Gastrocnemius medialis (tissue), 4 donors: Measurements from ENCODE around the gene GLT8D1. TPM values are rescaled to one million over a fixed set of nuclear protein-coding genes. Genes with fewer than 3 reads are reported as not detected.

ENCODE experiments used
- ATAC-seq, 2 donors: fragments of 150-250 bp; one replicate each; pipeline ENCODE4 v1.9.1; 2016
- DNase-seq, 2 donors: peaks; one replicate each; pipeline ENCODE4 v3.0.0-alpha.2; 2019
- H3K27ac ChIP-seq, 4 donors: fragments of 200-600 bp; sonication (generic); 1 replicate in 1 of 4; 2 replicates in 3 of 4; pipeline ENCODE4 v1.5.1; 2016 to 2018; ENCODE audit warnings: mild to moderate bottlenecking in 2 of 4, moderate library complexity in 1 of 4
- H3K27me3 ChIP-seq, 3 donors: fragments of 200-600 bp; sonication (generic) in 2 of 3; 1 replicate in 1 of 3; 2 replicates in 2 of 3; pipeline versions ENCODE4 v1.5.1 to v1.6.0; 2016 to 2019; ENCODE audit warnings: mild to moderate bottlenecking in 1 of 3, moderate library complexity in 1 of 3
- H3K36me3 ChIP-seq, 2 donors: fragments of 200-600 bp; sonication (generic) in 1 of 2; one replicate each; pipeline ENCODE4 v1.5.1; 2017 to 2018
- H3K4me1 ChIP-seq, 2 donors: fragments of 200-600 bp; sonication (generic) in 1 of 2; one replicate each; pipeline ENCODE4 v1.5.1; 2016 to 2017; ENCODE audit warnings: mild to moderate bottlenecking in 2 of 2
- H3K4me3 ChIP-seq, 4 donors: fragments of 200-600 bp; sonication (generic) in 3 of 4; 1 replicate in 1 of 4; 2 replicates in 3 of 4; pipeline ENCODE4 v1.5.1; 2016 to 2019; ENCODE audit warnings: mild to moderate bottlenecking in 2 of 4
- H3K9me3 ChIP-seq, 3 donors: fragments of 200-600 bp; sonication (generic) in 2 of 3; 1 replicate in 1 of 3; 2 replicates in 2 of 3; pipeline ENCODE4 v1.5.1; 2016 to 2019
- CTCF ChIP-seq, 5 experiments: fragments of 450-650 bp in 3 of 5; fragments of 200-600 bp in 2 of 5; sonication (generic) in 2 of 5; IDR thresholded peaks in 4 of 5; conservative IDR thresholded peaks in 1 of 5; 1 replicate in 4 of 5; 2 replicates in 1 of 5; pipeline ENCODE4 v1.5.1; 2016 to 2019; ENCODE audit warnings: antibody characterized with exemption in 5 of 5, mild to moderate bottlenecking in 3 of 5, moderate library complexity in 3 of 5
- POLR2A ChIP-seq, 2 donors: fragments of 450-650 bp; IDR thresholded peaks; one replicate each; pipeline ENCODE4 v1.6.1; 2017; ENCODE audit warnings: antibody characterized with exemption in 2 of 2, mild to moderate bottlenecking in 2 of 2, moderate library complexity in 2 of 2
- in situ Hi-C, 4 donors: fragments of 200-750 bp; cut with MboI; loops; one replicate each; pipeline versions ENCODE4 v1.15.0 to v1.8.0; 2017; ENCODE audit warnings: low sequenced_read_pairs in 4 of 4
- intact Hi-C: fragments of 100-400 bp; cut with DNase I; formaldehyde crosslinking; loops from one replicate; pipeline ENCODE4 v1.15.1; 2023; ENCODE audit warnings: low total_unique reads
- total RNA-seq, 4 donors: library from RNA; depleted of rRNA; stranded (reverse); fragments of >200 nt; gene quantifications; one replicate each; pipeline versions ENCODE4 v1.1.0 to v1.2.3, GENCODE V29; 2016

The GLT8D1 gene
- total RNA-seq, 4 donors from 2014 or later: 15.6 to 39.6 (median 27.5) TPM

DNA sequence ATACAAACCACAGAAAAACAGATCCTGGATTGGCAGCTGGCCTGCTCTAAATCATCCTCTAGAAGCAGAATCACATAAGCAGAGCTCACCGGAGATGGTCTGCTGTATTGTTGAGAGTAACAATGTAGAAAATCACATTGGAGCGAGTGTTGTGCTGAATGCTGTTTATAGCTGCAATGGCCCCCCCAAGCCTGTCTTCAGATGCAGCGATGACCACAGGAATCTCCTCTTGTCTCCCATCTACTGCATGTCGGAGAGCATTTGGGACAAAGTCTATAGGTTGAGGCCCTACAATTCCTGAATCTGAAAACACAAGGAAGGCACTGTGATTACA lies 8.0 kb downstream of the GLT8D1 start:
- in situ Hi-C loops (no loop called here), intact Hi-C loops (no loop called here)
- H3K4me3 ChIP-seq: no peak overlapping the region
- H3K9me3 ChIP-seq: no peaks in the 10 kb centered on the region
- no peaks in the 10 kb centered on the region for H3K4me1 ChIP-seq
- no peaks in the 10 kb centered on the region for H3K27me3 ChIP-seq
- no peak for TF ChIP-seq CTCF (IDR thresholded peaks at IDR 0.05 in 4 of 5, conservative IDR thresholded peaks at IDR 0.05 in 1 of 5)
- H3K36me3 ChIP-seq: peaks cover 12 to 57% of the 10 kb centered on the region in 2 donors
- ATAC-seq (no peak), DNase-seq (no peak)
- H3K27ac ChIP-seq: no peak overlapping the region

DNA sequence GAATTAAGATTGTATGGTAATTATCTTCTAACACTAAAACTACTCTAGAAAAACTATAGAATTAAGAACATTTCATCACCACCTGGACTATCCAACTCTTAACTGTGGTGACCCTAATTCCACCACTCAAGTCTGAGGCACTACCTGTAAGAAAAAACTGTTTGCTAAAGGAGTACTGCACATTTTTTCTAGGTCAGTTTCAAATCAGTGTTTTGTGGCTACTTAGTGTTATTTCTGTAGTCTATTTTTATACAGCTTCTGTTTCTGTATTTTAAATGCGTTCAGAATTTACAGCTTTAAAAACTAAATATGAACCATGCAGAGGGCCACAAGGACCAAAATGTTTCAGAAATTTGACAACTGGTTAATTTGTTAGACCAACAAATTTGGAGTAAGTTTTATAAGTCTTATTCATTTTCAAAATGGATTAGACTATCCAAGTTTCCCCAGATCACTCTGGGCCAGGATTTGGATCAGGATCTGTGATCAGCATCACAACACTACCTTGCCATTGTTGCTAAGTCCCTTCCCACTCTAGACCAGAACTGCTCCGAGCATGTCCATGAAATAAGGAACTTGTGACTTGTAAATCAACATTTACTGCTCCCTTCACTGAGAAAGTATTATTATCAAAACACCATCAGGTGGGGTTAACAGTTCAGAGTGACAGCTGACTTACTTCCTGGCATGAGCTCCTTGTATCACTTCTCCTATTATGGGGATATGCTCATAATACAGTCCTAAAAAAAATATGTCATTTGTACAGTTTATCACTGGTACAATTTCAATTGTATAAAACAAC lies 8.6 kb downstream of the GLT8D1 start:
- in situ Hi-C loops: no loop called here
- H3K36me3 ChIP-seq: peaks cover 12 to 62% of the 10 kb centered on the region in 2 donors
- intact Hi-C loops: no loop called here

DNA sequence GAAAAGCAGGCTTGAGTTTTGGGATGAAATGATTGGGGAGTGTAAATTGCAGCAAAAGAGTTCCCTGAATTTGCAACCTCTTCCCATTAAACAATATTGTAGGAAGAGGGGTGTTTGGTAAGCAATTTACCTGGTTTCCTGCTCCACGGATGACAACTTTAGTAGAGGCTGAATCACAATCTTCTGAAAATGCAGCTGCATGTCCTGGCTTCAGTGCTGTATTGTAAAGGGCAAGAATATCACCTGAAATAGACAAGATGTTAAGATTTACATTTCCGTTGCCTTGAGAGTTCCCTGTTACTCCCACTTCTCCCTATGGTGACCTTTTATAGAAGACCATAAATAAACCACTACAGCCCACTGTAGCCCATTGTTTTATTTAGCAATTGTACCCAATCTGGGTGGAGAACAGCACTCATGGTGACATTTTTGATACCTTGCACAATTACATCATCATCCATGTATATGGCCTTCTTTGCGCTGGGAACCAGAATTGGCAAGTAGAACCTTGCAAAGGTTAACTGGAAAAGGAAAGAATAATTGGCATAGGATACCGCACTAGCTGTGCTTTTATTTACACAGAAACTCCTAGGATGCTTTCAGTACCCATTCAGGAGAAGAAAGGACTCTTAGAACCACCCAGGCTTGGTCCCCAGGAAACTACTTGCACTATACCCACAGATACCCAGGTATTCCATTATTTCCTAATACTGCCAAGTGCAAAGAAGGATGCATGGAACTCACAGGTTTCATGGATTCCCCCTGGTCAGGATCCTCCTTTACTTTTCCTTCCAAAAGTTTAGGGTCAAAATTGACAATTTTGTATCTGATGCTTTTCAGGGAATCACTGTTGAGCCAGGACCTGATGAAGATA lies 9.6 kb downstream of the GLT8D1 start:
- ATAC-seq: no peak
- Histone ChIP-seq H3K9me3 (no peaks in the 10 kb centered on the region), H3K36me3 (peaks cover 12 to 72% of the 10 kb centered on the region in 2 donors), H3K27ac (no peak overlapping the region), H3K27me3 (no peaks in the 10 kb centered on the region), H3K4me3 (no peak overlapping the region), H3K4me1 (no peaks in the 10 kb centered on the region)
- intact Hi-C loops: no loop called here
- DNase-seq: no peak
- in situ Hi-C loops: no loop called here
- TF ChIP-seq POLR2A (IDR thresholded peaks at IDR 0.05) (no peak), CTCF (IDR thresholded peaks at IDR 0.05 in 4 of 5, conservative IDR thresholded peaks at IDR 0.05 in 1 of 5) (no peak)

More for the DNA sequence above, 8.6 kb downstream of the GLT8D1 start:
- DNase-seq (no peak), ATAC-seq (no peak)
- Histone ChIP-seq H3K9me3 (no peaks in the 10 kb centered on the region), H3K27ac (no peak overlapping the region), H3K4me1 (no peaks in the 10 kb centered on the region), H3K4me3 (no peak overlapping the region), H3K27me3 (no peaks in the 10 kb centered on the region)
- TF ChIP-seq POLR2A (IDR thresholded peaks at IDR 0.05) (no peak), CTCF (IDR thresholded peaks at IDR 0.05 in 4 of 5, conservative IDR thresholded peaks at IDR 0.05 in 1 of 5) (no peak)

GRCh38 chr3:52694528-52695189 lies 10.9 kb downstream of the GLT8D1 start:
- no peak for TF ChIP-seq POLR2A (IDR thresholded peaks at IDR 0.05)
- no peak for TF ChIP-seq CTCF (IDR thresholded peaks at IDR 0.05 in 4 of 5, conservative IDR thresholded peaks at IDR 0.05 in 1 of 5)
- no peak for ATAC-seq
- Histone ChIP-seq H3K9me3 (no peaks in the 10 kb centered on the region), H3K4me1 (no peaks in the 10 kb centered on the region), H3K4me3 (no peak overlapping the region), H3K36me3 (peaks cover 12 to 86% of the 10 kb centered on the region in 2 donors), H3K27ac (no peak overlapping the region), H3K27me3 (no peaks in the 10 kb centered on the region)
- no peak for DNase-seq
- in situ Hi-C loops (no loop called here), intact Hi-C loops (no loop called here)
